Fibroblast of villous mesenchyme (primary cell): ENCODE data around the gene PAH. TPM values are rescaled to one million over a fixed set of nuclear protein-coding genes. Genes with fewer than 3 reads are reported as not detected.

Source experiments
- DNase-seq: peaks from one replicate; pipeline ENCODE4 v3.0.0-alpha.2; 2010; ENCODE audit warnings: low read depth
- H3K4me3 ChIP-seq: 2 replicates; pipeline ENCODE4 v1.5.1; 2011; ENCODE audit warnings: low read depth, mild to moderate bottlenecking, low read length
- total RNA-seq: library from RNA; depleted of rRNA; stranded (reverse); fragments of >200 nt; gene quantifications from 2 replicates; pipeline ENCODE4 v1.2.3, GENCODE V29; 2012
- TF ChIP-seq, protein P1 (sequence below): IDR thresholded peaks from 2 replicates; pipeline ENCODE4 v1.5.1; 2012; ENCODE audit warnings: low read depth, mild to moderate bottlenecking, low read length; ENCODE audit not compliant: insufficient read depth

Gene PAH
- total RNA-seq: not detected in 2 replicates

DNA sequence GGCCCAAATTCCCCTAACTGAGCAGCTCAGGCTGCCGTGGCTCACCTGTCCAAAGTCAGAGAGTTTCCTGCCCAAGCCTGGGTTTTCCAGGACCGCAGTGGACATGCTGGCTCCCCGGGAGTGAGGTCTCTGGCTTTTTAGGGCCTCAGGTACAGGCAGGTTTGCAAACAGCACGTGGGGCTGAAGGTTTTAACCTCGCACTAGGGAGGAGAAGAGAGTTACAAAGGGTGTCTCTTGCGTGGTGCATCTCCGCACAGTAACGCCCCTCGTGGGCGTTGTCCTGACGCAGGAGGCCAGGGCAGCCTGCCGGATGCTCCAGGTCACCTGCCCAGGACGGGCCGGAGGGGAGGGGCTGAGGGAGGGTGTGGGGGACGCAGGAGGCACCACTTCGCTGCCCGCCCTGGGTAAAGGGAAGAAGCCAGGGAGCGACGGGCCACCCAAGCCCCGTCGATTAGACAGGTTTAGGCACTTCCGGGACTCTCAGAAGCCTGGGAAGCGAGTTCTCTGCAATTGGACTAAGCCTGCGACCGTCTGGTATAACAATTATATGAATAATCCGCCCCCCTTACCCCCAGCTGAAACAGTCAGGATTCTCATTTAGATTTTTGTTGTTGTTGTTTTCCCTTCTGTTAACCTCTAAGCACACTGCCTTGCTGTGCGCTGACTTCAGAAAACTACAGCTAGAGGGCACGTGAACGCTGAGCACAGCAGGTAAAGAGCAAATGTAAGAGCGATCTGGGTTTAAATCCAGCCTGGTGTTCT is at the start of gene PAH:
Gene PAH, minus strand, starts transcription at position 219 of the 762 bp plus-strand sequence. Its CDS starts 114 bp downstream, at position 105.
- H3K4me3 ChIP-seq: no peak within 1 kb of the TSS
- DNase-seq: no peak
- TF ChIP-seq, protein P1, sequence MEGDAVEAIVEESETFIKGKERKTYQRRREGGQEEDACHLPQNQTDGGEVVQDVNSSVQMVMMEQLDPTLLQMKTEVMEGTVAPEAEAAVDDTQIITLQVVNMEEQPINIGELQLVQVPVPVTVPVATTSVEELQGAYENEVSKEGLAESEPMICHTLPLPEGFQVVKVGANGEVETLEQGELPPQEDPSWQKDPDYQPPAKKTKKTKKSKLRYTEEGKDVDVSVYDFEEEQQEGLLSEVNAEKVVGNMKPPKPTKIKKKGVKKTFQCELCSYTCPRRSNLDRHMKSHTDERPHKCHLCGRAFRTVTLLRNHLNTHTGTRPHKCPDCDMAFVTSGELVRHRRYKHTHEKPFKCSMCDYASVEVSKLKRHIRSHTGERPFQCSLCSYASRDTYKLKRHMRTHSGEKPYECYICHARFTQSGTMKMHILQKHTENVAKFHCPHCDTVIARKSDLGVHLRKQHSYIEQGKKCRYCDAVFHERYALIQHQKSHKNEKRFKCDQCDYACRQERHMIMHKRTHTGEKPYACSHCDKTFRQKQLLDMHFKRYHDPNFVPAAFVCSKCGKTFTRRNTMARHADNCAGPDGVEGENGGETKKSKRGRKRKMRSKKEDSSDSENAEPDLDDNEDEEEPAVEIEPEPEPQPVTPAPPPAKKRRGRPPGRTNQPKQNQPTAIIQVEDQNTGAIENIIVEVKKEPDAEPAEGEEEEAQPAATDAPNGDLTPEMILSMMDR: no peak

DNA sequence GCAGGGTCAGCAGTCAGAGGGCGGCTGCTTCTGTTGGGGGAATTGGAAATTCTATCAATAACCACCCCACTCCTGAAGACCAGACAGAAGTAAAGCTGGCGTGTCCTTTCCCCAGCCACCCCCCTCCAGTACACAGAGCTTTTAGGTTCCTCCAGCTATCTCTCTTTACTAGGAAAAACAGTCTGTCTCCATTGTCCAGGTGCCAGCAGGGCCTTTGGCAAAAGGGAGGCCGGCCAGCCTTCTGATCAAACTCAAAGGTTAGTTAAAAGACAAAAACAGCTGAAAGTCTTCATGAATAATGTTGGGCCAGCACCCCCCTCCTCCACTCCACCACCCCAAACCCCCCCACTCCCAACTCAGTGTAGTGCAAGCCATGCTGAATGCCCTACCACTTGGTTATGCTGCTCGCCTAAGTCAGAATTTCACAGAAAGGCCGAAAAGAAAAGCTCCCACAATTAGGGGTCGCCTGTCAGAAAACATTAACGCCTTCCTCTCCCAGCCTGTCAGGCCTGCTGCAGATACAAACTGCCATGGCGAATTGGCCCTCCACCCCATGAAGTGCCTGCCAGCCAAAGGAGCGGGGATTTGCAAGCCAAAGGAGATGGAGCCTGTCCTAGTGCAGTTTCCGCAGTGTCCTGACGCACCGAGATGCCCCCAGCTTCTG is 49.3 kb upstream of the PAH start:
- TF ChIP-seq, protein P1: no peak
- DNase-seq: no peak
- no peak overlapping the region for H3K4me3 ChIP-seq

DNA sequence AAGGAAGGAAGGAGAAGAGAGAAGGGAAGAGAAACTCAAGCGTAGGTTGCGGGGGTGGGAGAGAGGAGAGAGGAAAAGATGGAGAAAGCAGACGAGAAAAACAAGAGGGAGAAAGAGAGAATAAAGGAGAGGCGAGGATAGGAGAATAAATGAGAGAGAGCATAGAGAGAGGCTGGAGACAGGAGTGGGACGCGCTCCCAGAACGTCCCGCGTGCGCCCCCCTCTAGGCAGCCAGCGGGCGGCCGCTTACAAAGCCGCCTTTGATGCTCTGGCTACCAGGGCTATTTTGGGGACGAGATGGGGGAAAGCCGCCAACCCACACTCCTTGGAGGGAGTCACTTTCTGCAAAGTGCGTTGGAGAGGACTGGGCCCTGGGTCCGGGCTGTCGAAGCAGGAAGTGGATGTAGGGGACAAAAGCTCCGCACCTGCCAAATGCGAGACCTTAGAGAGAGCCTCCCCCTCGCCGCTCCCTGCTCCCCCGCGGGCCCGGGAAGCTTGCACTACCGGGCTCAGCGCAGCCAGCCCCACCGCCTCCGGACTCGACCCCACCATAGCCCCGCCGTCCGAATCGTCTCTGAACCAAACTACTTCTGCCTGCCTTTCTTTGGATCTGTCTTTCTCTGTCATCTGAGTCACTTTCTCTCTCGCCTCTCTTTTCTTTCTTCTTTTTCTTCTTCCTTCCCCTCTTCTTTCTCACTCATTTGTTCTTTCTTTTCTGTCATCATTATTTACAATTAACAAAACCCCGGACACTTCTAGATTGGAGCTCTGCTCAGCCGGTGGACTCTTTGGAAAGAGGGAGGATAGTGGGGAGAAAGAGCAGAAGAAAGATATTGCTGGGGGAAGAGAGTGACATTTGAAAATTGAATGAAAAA is 48.5 kb upstream of the PAH start:
- TF ChIP-seq, protein P1: no peak
- DNase-seq: no peak
- no peak overlapping the region for H3K4me3 ChIP-seq

DNA sequence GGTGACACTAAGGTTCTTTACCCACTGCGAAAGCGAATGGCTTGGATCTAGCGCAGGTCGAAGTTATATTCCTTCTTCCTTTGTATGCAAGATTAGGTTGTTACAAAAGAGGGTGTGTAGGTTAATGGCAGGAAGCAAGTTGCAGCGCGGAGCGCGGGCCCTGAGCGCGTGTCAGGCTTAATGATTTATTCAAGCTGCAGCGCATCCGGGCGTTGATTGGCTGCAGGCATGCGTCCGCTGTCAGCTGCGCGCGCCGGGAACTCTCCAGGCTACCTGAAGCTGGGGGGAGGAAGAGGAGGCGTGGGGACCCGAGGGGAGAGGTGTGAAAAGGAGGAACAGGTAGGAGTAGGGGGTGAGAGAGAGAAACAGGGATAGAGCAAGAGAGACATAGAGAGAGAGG is 47.8 kb upstream of the PAH start:
- DNase-seq: no peak
- TF ChIP-seq, protein P1: no peak
- H3K4me3 ChIP-seq: no peak overlapping the region

DNA sequence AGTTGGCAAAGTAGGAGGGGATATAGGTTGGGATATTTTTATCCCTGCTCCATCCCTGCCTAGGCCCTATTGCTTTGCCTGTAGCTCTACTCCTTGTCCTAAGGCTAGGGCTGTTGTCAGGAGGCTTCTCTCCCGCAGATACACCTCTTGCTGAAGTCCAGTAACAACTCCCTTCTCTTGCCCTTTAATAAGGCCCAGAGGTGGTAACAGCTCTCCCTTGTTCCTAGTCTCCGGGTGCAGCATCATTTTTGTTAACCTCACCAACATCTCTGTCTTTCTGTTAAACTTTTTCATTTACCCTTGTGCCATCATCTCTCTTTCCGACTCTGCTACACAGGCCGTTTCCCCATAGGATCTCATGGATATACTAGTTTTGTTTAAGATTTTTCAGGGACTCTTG is 46.8 kb upstream of the PAH start:
- DNase-seq: no peak
- H3K4me3 ChIP-seq: no peak overlapping the region
- TF ChIP-seq, protein P1: no peak

DNA sequence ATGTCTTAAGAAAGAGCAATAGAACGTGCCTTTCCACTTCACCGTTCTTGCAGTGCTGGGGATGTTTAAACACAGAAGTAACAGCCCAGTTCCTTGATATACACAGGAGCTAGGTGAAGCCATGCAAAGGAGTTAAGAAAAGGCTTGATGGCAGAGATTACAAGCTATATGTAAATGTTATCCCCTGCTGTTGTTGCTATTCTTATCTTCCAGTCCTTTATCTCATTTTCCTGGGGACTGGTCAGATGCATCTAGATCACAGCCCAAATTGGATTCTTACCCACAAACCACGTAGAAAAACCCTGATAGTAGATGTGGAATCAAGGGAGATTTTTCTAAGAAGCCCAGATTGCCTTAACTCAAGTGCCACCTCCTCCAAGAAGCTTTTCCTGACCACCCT is 45.9 kb upstream of the PAH start:
- TF ChIP-seq, protein P1: no peak
- H3K4me3 ChIP-seq: no peak overlapping the region
- no peak for DNase-seq
